Thyroid gland (tissue), 4 donors: ENCODE results near the gene PPP1R12A. TPM values are rescaled to one million over a fixed set of nuclear protein-coding genes. Genes with fewer than 3 reads are reported as not detected.

Source experiments
- DNase-seq, 2 donors: peaks; one replicate each; pipeline ENCODE4 v3.0.0-alpha.2; 2019
- H3K27ac ChIP-seq, 3 donors: fragments of 200-600 bp; sonication (generic); 1 replicate in 2 of 3; 2 replicates in 1 of 3; pipeline ENCODE4 v1.5.1; 2016 to 2019; ENCODE audit warnings: mild to moderate bottlenecking in 1 of 3, moderate library complexity in 1 of 3
- H3K27me3 ChIP-seq: fragments of 200-600 bp; sonication (generic); one replicate; pipeline ENCODE4 v1.5.1; 2019
- H3K36me3 ChIP-seq, 2 donors: fragments of 200-600 bp; sonication (generic); one replicate each; pipeline ENCODE4 v1.5.1; 2016 to 2019
- H3K4me1 ChIP-seq, 2 donors: fragments of 200-600 bp; sonication (generic); one replicate each; pipeline ENCODE4 v1.5.1; 2017 to 2019
- H3K4me3 ChIP-seq, 3 donors: fragments of 200-600 bp; sonication (generic); replicated peaks in 1 of 3; 1 replicate in 2 of 3; 2 replicates in 1 of 3; pipeline ENCODE4 v1.5.1; 2016; ENCODE audit warnings: mild to moderate bottlenecking in 1 of 3
- H3K9me3 ChIP-seq: fragments of 200-600 bp; sonication (generic); one replicate; pipeline ENCODE4 v1.5.1; 2017
- POLR2A ChIP-seq, 2 donors: fragments of 450-650 bp; IDR thresholded peaks; one replicate each; pipeline ENCODE4 v1.6.1; 2017; ENCODE audit warnings: antibody characterized with exemption in 2 of 2, mild to moderate bottlenecking in 2 of 2, moderate library complexity in 1 of 2
- WGBS, 2 donors: methylation state at CpG; one replicate each; pipeline ENCODE4 v1.1.5; 2017; 5-methylcytosine and 5-hydroxymethylcytosine counted together
- intact Hi-C: fragments of 100-400 bp; cut with DNase I; formaldehyde crosslinking; loops from one replicate; pipeline ENCODE4 v1.15.1; 2023
- total RNA-seq, 4 donors: library from RNA; depleted of rRNA; stranded (reverse); fragments of >200 nt; gene quantifications; one replicate each; pipeline ENCODE4 v1.2.3, GENCODE V29; 2016
- TF ChIP-seq, protein P1 (sequence below), 6 experiments: fragments of 200-600 bp in 3 of 6; fragments of 450-650 bp in 3 of 6; sonication (generic) in 3 of 6; IDR thresholded peaks; one replicate each; pipeline ENCODE4 v1.5.1; 2016 to 2019; ENCODE audit warnings: antibody characterized with exemption in 6 of 6, mild to moderate bottlenecking in 2 of 6, inconsistent platforms in 1 of 6, moderate library complexity in 1 of 6

The PPP1R12A gene
- total RNA-seq, 4 donors from 2014 or later, result 90.0 to 128 (median 100) TPM

DNA sequence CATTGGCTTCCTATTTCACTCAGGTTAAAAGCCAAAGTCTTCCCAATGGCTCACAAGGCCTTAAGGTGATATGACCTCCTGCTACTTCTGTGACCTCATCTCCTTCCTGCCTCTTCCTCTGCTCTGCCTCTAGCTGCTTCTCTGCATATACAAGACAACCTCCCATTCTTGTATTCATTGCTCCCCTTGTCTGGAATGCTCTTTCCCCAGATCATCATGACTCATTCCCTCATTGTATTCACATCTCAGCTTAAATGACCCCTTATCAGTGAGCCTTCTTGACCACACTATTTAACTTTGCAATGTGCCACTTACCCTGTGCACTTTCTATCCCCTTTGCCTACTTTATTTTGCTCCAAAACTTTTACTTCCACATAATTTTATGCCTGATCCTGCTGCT is 90.2 kb downstream of the PPP1R12A start:
- intact Hi-C loops, result no loop called here
- no peak for TF ChIP-seq POLR2A (IDR thresholded peaks at IDR 0.05)
- TF ChIP-seq, protein P1, sequence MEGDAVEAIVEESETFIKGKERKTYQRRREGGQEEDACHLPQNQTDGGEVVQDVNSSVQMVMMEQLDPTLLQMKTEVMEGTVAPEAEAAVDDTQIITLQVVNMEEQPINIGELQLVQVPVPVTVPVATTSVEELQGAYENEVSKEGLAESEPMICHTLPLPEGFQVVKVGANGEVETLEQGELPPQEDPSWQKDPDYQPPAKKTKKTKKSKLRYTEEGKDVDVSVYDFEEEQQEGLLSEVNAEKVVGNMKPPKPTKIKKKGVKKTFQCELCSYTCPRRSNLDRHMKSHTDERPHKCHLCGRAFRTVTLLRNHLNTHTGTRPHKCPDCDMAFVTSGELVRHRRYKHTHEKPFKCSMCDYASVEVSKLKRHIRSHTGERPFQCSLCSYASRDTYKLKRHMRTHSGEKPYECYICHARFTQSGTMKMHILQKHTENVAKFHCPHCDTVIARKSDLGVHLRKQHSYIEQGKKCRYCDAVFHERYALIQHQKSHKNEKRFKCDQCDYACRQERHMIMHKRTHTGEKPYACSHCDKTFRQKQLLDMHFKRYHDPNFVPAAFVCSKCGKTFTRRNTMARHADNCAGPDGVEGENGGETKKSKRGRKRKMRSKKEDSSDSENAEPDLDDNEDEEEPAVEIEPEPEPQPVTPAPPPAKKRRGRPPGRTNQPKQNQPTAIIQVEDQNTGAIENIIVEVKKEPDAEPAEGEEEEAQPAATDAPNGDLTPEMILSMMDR (IDR thresholded peaks at IDR 0.05), result no peak
- H3K4me1 ChIP-seq, result peaks cover 25 to 27% of the 10 kb centered on the region in 2 donors
- H3K9me3 ChIP-seq, result no peaks in the 10 kb centered on the region
- H3K27ac ChIP-seq, result no peak overlapping the region
- no peaks in the 10 kb centered on the region for H3K27me3 ChIP-seq
- peaks cover 0 to 7% of the 10 kb centered on the region in 2 donors for H3K36me3 ChIP-seq
- no peak for DNase-seq
- H3K4me3 ChIP-seq, result no peak overlapping the region

DNA sequence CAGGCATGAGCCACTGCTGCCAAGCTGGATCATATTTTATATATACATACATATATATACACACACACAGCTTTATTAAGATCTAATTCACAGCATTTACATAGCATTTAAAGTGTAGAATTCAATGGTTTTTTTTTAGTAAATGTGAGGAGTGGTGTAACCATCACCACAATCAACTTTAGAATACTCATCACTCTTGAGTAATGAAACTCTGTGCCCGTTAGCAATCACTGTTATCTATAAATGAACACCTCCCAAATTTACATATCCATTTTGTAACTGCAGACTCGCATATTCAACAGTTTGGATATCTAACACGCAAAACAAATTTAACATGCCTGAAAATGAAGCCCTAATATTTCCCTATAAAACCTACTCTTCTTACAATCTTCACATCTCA is 90.9 kb downstream of the PPP1R12A start:
- 99% methylated on average over 3 of the region's 3 CpGs for WGBS, 2 donors
- Histone ChIP-seq H3K36me3 (peaks cover 0 to 7% of the 10 kb centered on the region in 2 donors), H3K4me1 (peaks cover 25% of the 10 kb centered on the region in 2 donors), H3K27ac (no peak overlapping the region), H3K4me3 (no peak overlapping the region), H3K27me3 (no peaks in the 10 kb centered on the region), H3K9me3 (no peaks in the 10 kb centered on the region)
- intact Hi-C loops, result no loop called here
- no peak for DNase-seq
- TF ChIP-seq POLR2A (IDR thresholded peaks at IDR 0.05), result no peak
- TF ChIP-seq, protein P1 (IDR thresholded peaks at IDR 0.05), result no peak

DNA sequence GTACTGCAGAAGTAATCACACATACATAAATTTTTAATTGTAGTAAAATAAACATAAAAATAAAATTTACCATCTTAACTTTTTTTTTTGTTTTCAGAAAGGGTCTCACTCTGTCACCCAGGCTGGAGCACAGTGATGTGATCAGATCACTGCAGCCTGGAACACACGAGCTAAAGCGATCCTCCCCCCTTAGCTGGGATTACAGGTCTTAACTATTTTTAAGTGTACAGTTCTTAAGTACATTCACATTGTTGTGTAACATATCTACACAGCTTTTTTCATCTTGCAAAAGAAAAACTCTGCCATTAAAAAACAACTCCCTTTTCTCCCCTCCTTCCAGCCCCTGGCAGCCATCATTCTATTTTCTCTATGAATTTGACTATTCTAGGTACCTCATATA is 92.3 kb downstream of the PPP1R12A start:
- H3K27ac ChIP-seq, result no peak overlapping the region
- no peaks in the 10 kb centered on the region for H3K27me3 ChIP-seq
- peaks cover 13 to 16% of the 10 kb centered on the region in 2 donors for H3K4me1 ChIP-seq
- intact Hi-C loops, result no loop called here
- WGBS, 2 donors, result 89 to 96% methylated on average over 2 of the region's 2 CpGs
- H3K36me3 ChIP-seq, result peaks cover 0 to 7% of the 10 kb centered on the region in 2 donors
- TF ChIP-seq, protein P1 (IDR thresholded peaks at IDR 0.05), result no peak
- TF ChIP-seq POLR2A (IDR thresholded peaks at IDR 0.05), result no peak
- H3K9me3 ChIP-seq, result no peaks in the 10 kb centered on the region
- H3K4me3 ChIP-seq, result no peak overlapping the region
- DNase-seq, result no peak

DNA sequence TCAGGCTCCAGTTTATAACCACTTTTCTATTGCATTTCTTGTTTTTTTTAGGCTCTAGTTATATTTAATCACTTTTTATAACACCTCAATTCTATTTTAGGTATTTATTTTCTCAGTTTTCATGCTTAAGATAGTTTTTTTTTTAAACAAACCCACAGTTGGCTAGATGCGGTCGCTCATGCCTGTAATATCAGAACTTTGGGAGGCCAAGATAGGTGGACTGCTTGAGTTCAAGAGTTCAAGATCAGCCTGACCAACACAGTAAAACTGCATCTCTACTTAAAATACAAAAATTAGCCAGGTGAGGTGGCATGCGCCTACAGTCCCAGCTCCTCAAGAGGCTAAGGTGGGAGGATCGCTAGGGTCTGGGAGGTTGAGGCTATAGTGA is 93.0 kb downstream of the PPP1R12A start:
- intact Hi-C loops, result no loop called here
- Histone ChIP-seq H3K9me3 (no peaks in the 10 kb centered on the region), H3K27me3 (no peaks in the 10 kb centered on the region), H3K4me3 (no peak overlapping the region), H3K36me3 (peaks cover 0 to 7% of the 10 kb centered on the region in 2 donors), H3K27ac (peak overlapping the region; percentile 15 to 72 (median 64)), H3K4me1 (peaks cover 12 to 16% of the 10 kb centered on the region in 2 donors)
- TF ChIP-seq, protein P1 (IDR thresholded peaks at IDR 0.05), result no peak
- no peak for TF ChIP-seq POLR2A (IDR thresholded peaks at IDR 0.05)
- WGBS, 2 donors, result 56 to 62% methylated on average over 4 of the region's 4 CpGs
- DNase-seq, result peak in 1 of 2 donors; percentile 15

DNA sequence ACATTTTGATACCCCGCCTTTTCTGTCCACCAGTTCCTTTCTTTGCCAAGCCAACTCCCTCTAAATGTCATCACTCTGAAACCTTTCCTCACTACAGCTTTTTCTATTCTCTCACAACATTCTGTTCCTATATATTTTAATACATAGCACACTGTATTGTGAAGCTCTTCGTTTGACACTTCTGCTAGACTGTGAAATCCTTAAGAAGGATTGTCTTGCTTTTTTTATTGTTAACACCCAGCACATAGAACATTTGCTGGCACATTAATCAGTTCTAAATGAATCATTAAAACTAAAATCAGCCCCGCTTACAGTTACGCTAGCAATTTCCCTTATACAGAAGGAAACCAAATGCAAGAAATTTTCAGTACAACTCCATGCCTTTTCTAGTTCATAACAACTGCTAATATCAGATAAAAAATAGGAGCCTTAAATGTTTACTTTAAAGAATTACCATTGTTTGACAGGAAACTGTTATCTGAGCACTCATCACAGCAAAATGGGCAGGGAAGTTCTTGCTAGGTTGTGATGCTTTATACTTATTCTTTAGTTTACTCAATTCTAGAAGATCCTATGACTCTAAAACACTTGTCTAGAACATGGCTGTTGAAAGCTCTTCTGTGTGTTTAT is 93.5 kb downstream of the PPP1R12A start:
- WGBS, 2 donors, result 87 to 94% methylated on average over 4 of the region's 4 CpGs
- no peaks in the 10 kb centered on the region for H3K9me3 ChIP-seq
- H3K36me3 ChIP-seq, result peaks cover 0 to 7% of the 10 kb centered on the region in 2 donors
- intact Hi-C loops, result no loop called here
- TF ChIP-seq, protein P1 (IDR thresholded peaks at IDR 0.05), result no peak
- no peak for TF ChIP-seq POLR2A (IDR thresholded peaks at IDR 0.05)
- no peaks in the 10 kb centered on the region for H3K27me3 ChIP-seq
- H3K27ac ChIP-seq, result peak overlapping the region in 2 of 3 donors; percentile 64 to 72
- H3K4me3 ChIP-seq, result no peak overlapping the region
- H3K4me1 ChIP-seq, result peaks cover 16 to 20% of the 10 kb centered on the region in 2 donors
- no peak for DNase-seq
